Inflammatory macrophage (primary cell): ENCODE results near the gene TWF2.
"Not testable (repeated sequence)": the region's sequence is repeated elsewhere in the genome, so short reads cannot be mapped to it uniquely, and the experiment has no call there.

Experiments used
- DNase-seq, 2 donors: peaks; one replicate each; pipeline ENCODE4 v3.0.0-alpha.2; 2020 to 2022
- total RNA-seq, 18 experiments: gene quantifications; one replicate each; lab custom pipeline; 2026; ENCODE audit warnings: mixed read lengths in 6 of 18, inconsistent platforms in 2 of 18; lab: John Stamatoyannopoulos, UW

TWF2 gene
- total RNA-seq = 20.7 to 157 (median 82.5) reads per million in 18 experiments

DNA sequence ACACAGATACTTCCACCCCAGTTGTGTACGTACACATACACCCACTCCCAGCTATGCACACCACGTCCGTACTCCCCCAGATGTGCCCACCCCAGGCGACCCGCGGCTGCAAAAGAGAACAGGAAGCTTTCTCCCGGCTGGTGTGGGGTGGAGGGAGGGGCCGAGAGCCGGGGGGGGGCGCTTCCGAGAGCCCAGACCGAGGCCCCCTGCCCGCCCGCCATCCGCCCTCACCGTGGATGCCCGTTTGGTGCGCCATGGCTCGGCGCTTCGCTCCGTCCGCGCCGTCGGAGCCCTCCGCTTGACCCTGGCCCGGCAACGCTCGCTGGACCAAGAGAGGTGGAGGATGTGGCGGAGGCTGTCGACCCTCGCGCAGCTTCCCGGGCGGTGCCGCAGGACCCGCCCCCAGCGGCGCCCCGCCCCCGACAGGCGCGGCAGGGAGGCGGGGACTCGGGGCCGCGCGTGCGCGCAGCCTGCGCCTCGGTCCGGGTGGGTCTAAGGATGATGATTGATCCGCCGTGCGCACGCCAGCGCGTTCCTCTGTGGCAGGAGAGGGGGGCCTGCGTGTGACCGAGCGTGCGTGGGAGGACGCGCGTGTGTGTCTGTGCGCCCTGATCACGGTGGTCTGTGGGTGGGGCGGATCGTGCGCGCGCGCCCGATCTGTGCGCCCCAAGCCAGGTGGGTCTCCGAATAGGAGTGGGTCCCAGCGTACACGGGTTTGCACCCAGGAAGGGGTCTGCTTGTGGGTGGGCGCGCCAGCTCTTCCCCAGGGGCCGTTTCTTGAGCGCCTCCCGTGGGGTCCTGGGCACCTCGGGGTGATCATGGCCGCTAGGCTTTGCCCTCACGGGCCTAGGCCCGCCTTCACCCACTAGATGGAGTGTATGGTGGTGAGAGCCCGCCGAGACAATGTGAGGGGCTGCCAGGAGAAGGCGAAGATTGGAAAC is at the start of gene TWF2:
Gene TWF2 (minus strand): TSS at position 398 of the 941 bp plus-strand sequence. CDS start 142 bp downstream, at position 256.
- peak; percentile 88 to 94 for DNase-seq

DNA sequence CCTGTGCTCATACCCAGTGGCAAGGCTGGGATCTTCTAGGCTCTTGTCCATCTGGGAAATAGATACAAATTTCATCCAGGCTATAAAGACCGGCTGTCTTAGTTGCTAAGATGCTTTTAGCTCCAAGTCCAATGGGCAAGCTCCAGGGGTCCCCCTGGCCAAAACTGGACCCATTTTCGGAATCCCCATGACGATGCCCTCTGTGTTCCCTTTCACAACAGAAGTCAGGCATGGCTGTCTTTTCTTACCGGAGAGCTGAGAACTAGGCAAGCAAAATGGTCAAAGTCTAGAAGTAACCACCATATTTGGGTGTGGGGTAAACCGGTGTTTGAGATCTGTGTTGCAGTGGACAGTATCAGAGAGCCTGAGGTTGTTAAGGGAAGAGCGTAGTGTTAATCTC is 49.7 kb upstream of the TWF2 start:
- DNase-seq = no peak

GRCh38 chr3:52286777-52287110 is 47.8 kb upstream of the TWF2 start:
- peak; percentile 30 to 42 for DNase-seq

DNA sequence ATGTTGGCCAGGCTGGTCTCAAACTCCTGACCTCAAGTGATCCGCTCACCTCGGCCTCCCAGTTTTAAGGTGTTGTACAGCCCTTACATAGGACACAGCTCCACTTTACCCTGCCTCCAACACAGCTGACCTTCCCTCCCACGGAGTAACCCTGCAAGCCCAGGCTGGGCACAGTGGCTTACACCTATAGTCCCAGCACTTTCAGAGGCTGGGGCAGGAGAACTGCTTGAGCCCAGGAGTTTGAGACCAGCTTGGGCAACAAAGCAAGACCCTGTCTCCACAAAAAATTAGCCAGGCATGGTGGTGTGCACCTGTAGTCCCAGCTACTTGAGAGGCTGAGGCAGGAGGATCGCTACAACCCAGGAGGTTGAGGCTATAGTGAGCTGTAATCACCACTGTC is 45.1 kb upstream of the TWF2 start:
- not testable (repeated sequence) for DNase-seq

- DNase-seq = no peak
Measured at GRCh38 chr3:52283306-52283705, 44.3 kb upstream of the TWF2 start.

DNA sequence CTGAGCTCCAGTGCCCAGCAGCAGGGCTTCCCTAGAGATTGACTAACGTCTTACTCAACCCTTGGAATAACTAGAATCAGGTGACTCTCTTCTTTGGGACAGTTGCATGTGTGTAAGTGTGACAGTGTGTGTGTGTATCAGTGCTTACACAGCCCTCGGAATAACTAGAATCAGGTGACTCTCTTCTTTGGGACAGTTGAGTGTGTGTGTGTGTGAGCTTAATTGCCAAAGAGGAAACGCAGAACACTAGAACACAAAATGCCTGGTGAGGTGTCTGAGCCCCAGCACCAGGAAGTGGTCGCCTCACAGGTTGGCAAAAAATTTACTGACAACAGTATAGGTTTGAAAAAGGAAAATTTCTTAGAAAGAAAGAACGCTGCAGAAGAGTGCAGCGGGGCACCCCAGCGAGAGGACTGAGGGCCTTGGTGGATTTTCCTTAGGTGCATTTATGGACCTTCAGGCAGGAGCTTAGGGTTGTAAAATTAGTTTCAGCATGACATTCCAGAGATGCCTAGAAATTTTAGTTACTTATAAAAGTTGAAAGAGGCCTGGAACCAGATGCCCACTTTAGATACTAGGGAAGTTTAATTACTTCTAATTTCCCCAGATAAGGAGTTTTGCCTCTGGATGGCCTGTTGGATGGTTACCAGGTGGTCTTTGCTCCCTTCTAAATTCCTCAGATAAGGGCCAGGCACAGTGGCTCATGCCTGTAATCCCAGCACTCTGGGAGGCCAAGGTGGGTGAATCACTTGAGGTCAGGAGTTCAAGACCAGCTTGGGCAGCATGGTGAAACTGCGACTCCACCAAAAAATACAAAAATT is 43.2 kb upstream of the TWF2 start:
- DNase-seq = peak; percentile 20 to 38

DNA sequence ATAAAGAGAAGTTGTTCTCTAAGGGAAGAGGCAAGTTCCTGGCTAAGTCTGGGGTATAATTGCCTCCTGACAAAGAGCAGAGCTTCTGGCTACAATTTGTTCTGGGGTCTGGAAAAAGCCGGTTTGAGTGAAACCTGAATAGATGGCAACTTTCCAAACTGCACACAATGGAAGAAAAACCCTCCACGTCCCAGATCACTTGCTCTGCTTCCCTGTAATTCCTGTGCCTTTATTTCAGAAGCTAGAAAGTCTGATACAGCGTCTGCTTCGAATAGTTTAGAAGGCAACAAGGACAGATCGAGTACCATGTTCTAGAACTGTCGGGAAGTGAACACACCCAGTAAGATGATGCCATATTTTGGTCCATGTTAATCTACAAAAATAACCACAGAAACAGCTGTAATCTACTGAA is 41.1 kb upstream of the TWF2 start:
- no peak for DNase-seq

DNA sequence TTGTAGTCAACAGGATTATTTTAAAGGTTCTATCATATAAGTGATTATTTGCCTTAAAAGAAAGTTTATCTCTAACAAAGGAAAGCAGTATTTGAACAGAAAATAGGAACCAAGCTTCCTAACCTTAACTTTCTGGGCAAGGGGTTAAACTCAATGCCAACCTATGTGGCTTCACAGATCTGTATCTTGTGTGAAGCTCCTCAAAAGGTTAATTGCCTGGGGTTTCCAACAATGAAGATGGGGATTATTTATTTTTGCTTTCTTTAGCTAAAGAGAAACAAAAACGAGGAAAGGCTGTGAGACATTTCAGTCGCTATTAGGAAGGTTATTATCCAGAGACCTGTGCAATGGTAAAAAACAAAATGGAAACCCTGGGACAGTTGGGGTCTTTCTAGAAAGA is 40.6 kb upstream of the TWF2 start:
- no peak for DNase-seq

GRCh38 chr3:52278510-52279069 is 39.6 kb upstream of the TWF2 start, which contains the start of gene WDR82:
Gene WDR82, minus strand, starts transcription at chr3:52278649. Its CDS starts 288 bp downstream, at chr3:52278361.
- DNase-seq = peak; percentile 94 to 95

DNA sequence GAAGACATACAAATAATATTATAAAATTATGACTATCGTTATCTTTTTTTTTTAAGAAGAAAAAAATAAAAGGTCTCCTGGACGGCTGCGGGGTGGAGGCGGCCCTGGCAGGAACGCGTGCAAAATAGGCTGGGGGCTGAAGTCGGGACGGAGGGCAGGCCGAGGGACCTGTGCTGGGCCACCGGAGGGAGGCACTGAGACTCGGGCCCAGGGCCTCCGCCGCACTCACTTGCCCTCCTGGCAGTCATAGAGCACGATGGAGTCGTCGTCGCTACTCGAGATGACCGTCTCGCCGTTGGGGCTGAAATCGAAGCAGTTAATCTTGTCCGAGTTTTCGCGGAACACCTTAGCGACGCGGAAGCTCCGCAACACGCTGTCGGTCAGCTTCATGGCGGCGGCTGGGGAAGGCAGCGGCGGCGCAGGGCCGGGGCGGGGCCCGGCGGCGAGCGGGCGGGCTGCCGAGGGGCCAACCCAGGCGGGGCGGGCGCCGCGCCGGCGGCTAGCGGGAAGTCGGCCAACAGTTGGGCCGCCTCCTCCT is 39.1 kb upstream of the TWF2 start:
- DNase-seq = peak in 1 of 2 donors; percentile 69

- peak; percentile 80 to 88 for DNase-seq
Measured at GRCh38 chr3:52277071-52277964, 38.4 kb upstream of the TWF2 start.

DNA sequence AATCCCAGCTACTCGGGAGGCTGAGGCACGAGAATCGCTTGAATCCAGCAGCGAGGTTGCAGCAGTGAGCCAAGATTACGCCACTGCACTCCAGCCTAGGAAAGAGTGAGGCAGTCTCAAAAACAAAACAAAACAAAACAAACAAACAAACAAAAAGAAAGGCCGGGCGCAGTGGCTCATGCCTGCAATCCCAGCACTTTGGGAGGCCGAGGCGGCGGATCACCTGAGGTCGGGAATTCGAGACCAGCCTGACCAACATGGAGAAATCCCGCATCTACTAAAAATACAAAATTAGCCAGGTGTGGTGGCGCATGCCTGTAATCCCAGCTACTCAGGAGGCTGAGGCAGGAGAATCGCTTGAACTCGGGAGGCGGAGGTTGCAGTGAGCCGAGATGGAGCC is 35.8 kb upstream of the TWF2 start:
- not testable (repeated sequence) for DNase-seq

DNA sequence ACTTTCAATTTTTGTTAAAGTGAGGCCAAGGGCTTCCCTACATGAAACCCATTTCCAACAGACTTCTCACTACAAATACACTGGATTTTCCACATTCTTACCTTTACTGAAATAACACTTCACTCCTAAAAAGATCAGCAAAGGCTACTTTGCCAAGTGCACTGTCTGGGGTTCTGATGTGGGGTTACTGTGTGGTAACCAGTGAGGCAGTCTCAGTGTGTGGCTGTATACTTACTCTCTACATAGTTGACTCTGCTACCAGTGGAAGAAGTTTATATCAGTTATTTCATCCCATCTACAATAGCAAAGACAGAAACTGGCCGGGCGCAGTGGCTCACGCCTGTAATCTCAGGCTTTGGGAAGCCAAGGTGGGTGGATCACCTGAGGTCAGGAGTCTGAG is 33.9 kb upstream of the TWF2 start:
- no peak for DNase-seq

GRCh38 chr3:52272172-52272571 is 33.2 kb upstream of the TWF2 start:
- not testable (repeated sequence) for DNase-seq

GRCh38 chr3:52270252-52270754 is 31.3 kb upstream of the TWF2 start:
- peak; percentile 83 to 84 for DNase-seq

DNA sequence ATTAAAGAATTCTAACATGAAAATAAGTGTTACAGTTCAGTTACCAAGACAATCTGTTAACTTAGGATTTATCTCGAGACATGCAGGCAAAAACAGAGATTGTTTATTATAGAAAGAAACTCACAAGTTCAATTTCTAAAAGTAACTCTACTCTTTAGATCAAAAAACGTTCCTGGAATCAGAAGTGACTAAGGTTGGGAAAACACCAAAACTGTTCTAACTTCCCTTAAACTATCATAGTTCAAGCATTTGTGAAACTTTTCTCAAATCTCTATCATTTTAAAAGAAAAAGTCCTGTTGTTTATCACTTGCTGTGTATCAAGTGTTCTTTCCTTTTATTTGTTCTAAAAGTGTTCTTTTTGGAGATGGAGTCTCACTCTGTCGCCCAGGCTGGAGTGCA is 30.8 kb upstream of the TWF2 start:
- DNase-seq = peak in 1 of 2 donors; percentile 45

DNA sequence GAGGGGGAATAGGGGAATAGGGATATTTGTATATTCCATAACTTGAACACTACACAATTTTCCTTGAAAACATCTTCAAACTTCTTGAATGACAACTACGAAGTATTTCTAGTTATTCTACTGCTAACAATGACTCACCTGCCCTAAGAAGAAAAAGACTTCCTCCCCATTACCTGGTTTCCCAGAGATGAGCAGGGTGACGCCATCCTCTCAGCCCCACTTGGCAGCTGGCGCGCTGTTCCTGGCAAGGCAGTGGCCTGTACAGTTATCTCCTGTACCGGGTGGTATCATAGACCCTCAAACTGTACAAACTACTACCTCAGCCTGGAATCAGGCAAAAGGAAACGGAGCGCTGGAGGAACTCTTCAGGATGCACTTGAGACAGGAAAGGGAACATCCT is 29.1 kb upstream of the TWF2 start:
- no peak for DNase-seq

DNA sequence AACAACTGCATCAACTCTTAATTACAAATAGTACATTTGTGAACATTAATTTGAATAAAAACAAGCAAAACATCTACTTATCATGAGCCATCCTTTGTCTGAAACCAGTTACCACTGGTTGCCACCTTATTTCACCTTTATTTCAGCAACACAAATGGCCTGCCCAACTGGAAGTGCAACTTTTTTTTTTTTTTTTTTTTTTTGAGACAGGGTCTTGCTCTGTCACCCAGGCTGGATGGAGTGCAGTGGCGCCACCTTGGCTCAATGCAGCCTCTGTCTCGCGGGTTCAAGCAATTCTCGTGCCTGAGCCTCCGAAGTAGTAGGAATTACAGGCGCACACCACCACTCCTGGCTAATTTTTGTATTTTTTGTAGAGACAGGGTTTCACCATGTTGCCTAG is 26.4 kb upstream of the TWF2 start:
- DNase-seq = no peak

DNA sequence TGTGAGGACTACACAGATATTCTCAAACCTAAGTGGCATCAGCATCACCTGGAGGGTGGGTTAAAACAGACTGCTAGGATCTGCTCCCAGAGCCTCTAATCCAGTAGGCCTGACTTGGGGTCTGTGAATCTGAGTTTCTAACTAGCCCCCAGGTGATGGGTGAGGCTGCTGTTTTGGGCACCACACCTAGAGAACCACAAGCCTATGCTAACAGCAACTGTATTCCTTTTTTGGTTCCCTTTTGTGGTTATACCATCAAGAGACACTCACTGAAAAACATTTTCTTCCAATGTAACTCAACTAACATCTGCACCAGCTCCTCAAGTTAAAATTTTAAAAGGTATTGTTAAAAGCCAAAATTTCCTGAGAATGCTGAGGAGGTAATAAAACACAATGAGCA is 23.5 kb upstream of the TWF2 start:
- no peak for DNase-seq

GRCh38 chr3:52259448-52259847 is 20.5 kb upstream of the TWF2 start:
- DNase-seq = no peak

DNA sequence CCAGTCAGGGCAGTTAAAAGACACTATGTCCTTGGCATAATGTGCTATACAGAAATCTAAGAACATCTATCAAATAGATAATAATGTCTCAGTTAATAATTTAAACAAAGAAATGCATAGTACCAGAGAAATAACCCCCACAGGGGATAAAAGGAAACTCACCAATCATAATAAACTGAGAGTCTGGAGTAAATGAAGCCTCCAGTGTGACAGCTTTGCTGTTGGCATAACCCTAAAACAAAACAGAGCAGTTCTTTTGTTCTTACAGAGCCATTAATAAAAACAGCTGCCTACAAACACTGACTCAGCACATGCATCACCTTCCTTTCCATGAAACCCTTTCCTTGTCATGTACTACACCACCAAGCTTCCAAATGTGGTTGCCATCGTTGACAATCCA is 20.1 kb upstream of the TWF2 start:
- DNase-seq = no peak

DNA sequence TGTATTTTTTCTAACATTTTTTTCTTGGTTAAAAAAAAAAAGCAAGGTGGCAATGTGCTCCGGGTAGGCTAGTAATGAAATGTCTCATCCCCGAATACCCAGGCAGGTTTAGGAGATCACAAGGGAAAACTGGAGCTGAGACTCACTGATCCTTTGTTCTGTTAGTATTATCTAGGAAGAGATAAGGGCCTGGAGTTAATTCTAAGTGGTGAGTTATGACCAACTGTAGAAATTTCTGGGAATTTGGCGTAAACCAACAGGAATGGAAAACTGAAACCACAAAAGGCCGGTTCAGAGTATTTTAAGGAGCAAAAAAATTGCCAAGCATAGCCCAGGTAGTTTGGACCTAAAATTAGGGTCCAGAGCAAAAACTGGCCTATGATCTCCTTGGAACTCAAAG is 19.0 kb upstream of the TWF2 start:
- DNase-seq = no peak
